GM12878 (cell line): ENCODE results near the gene PPP1R3G.

Experiments
- BACH1 ChIP-seq: fragments of 450-650 bp; IDR thresholded peaks from 2 replicates; pipeline ENCODE4 v1.6.1; 2017; ENCODE audit warnings: mild to moderate bottlenecking, borderline replicate concordance
- BRCA1 ChIP-seq: IDR thresholded peaks from 2 replicates; pipeline ENCODE4 v1.6.1; 2011; ENCODE audit warnings: low read depth, low read length, improper control_type of control experiment
- CHD1 ChIP-seq: IDR thresholded peaks from 2 replicates; pipeline ENCODE4 v1.6.1; 2012; ENCODE audit warnings: low read depth, low read length, improper control_type of control experiment
- CHD2 ChIP-seq: IDR thresholded peaks from 2 replicates; pipeline ENCODE4 v1.6.1; 2011; ENCODE audit warnings: low read depth, low read length, improper control_type of control experiment, borderline replicate concordance
- ESRRA ChIP-seq: IDR thresholded peaks from 2 replicates; pipeline ENCODE4 v1.6.1; 2012; ENCODE audit warnings: mild to moderate bottlenecking, low read length, improper control_type of control experiment
- EZH2 ChIP-seq: IDR thresholded peaks from 2 replicates; pipeline ENCODE4 v1.6.1; 2012; ENCODE audit warnings: low read depth, mild to moderate bottlenecking, control low read depth, inconsistent platforms, low read length, borderline replicate concordance; ENCODE audit not compliant: control insufficient read depth
- GABPA ChIP-seq: IDR thresholded peaks from 2 replicates; pipeline ENCODE4 v1.6.1; 2014; ENCODE audit warnings: antibody characterized with exemption, low read depth, mild to moderate bottlenecking, inconsistent platforms
- MYC ChIP-seq: IDR thresholded peaks from 2 replicates; pipeline ENCODE4 v1.6.1; 2011; ENCODE audit warnings: mild to moderate bottlenecking, low read length, moderate library complexity, inconsistent platforms; ENCODE audit not compliant: insufficient read depth, insufficient replicate concordance, insufficient read length, severe bottlenecking
- POLR2A ChIP-seq: IDR thresholded peaks from 2 replicates; pipeline ENCODE4 v1.6.1; 2011; ENCODE audit warnings: low read depth, mild to moderate bottlenecking, low read length
- POLR2AphosphoS5 ChIP-seq: IDR thresholded peaks from 2 replicates; pipeline ENCODE4 v1.6.1; 2011; ENCODE audit warnings: mild to moderate bottlenecking, low read length, inconsistent platforms
- POU2F2 ChIP-seq: IDR thresholded peaks from 3 replicates; pipeline ENCODE4 v1.6.1; 2011; ENCODE audit warnings: low read depth, mild to moderate bottlenecking, low read length, borderline replicate concordance
- SIN3A ChIP-seq: IDR thresholded peaks from 2 replicates; pipeline ENCODE4 v1.6.1; 2012; ENCODE audit warnings: low read depth, low read length, improper control_type of control experiment
- ZSCAN29 ChIP-seq: fragments of 450-650 bp; IDR thresholded peaks from 2 replicates; pipeline ENCODE4 v1.6.1; 2017; ENCODE audit warnings: mild to moderate bottlenecking, moderate library complexity
- TF ChIP-seq, protein P1 (sequence below), 3 experiments: IDR thresholded peaks in 2 of 3; conservative IDR thresholded peaks in 1 of 3; 2 replicates each; pipeline ENCODE4 v1.5.1; 2011; ENCODE audit warnings: low read depth in 3 of 3, low read length in 3 of 3, mild to moderate bottlenecking in 3 of 3, control low read depth in 2 of 3, moderate library complexity in 2 of 3, inconsistent platforms in 1 of 3, mixed read lengths in 1 of 3; ENCODE audit not compliant: control insufficient read depth in 2 of 3, insufficient read depth in 1 of 3; ENCODE audit errors: extremely low read depth in 1 of 3

DNA sequence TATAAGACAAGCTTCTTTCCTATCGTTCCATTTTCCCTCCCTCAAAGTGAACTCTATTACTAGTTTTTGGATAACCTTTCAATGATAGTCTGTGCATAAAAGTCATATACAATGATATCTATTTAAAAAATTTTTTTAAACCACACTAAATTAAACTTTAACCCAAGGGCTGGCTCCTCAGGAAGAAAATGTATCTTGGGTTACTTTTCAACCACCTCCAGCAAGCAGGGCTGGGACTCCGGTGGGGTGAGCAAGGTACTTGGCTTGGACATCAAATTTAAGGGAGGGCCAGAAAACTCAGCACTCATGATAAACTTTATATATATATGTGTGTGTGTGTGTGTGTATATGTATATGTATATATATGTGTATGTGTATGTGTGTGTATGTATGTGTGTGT is 13.9 kb upstream of the PPP1R3G start:
- TF ChIP-seq, protein P1, sequence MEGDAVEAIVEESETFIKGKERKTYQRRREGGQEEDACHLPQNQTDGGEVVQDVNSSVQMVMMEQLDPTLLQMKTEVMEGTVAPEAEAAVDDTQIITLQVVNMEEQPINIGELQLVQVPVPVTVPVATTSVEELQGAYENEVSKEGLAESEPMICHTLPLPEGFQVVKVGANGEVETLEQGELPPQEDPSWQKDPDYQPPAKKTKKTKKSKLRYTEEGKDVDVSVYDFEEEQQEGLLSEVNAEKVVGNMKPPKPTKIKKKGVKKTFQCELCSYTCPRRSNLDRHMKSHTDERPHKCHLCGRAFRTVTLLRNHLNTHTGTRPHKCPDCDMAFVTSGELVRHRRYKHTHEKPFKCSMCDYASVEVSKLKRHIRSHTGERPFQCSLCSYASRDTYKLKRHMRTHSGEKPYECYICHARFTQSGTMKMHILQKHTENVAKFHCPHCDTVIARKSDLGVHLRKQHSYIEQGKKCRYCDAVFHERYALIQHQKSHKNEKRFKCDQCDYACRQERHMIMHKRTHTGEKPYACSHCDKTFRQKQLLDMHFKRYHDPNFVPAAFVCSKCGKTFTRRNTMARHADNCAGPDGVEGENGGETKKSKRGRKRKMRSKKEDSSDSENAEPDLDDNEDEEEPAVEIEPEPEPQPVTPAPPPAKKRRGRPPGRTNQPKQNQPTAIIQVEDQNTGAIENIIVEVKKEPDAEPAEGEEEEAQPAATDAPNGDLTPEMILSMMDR (IDR thresholded peaks at IDR 0.05 in 2 of 3, conservative IDR thresholded peaks at IDR 0.05 in 1 of 3; ENCODE audit: control insufficient read depth in 2 of 3, extremely low read depth in 1 of 3, insufficient read depth in 1 of 3, low read depth in 3 of 3, low read length in 3 of 3), result no peak
- TF ChIP-seq POU2F2 (no peak), BACH1 (no peak), POLR2AphosphoS5 (no peak), MYC (no peak), CHD1 (no peak), ZSCAN29 (no peak), ESRRA (no peak), GABPA (no peak), SIN3A (no peak), BRCA1 (no peak), CHD2 (no peak), EZH2 (no peak), POLR2A (no peak)
